HG02973 (cell line): ENCODE data around the gene CASTOR1.
"Not testable (repeated sequence)": the region's sequence is repeated elsewhere in the genome, so short reads cannot be mapped to it uniquely, and the experiment has no call there.

Source experiments
- ATAC-seq: cut with Tn5 transposase; IDR thresholded peaks from one replicate; pipeline ENCODE4 v1.9.1; 2021; ENCODE audit warnings: moderate library complexity; ENCODE audit not compliant: unreplicated experiment

The CASTOR1 gene

GRCh38 chr22:30289141-30289979, at the start of gene CASTOR1:
Gene CASTOR1 (minus strand): TSS chr22:30289505. CDS start chr22:30289497, 8 bp downstream.
- peak; percentile 53 for ATAC-seq

GRCh38 chr22:30338802-30339201, 49.5 kb upstream of the CASTOR1 start:
- ATAC-seq, result no peak

- not testable (repeated sequence) for ATAC-seq
Measured at GRCh38 chr22:30338341-30338740, 49.0 kb upstream of the CASTOR1 start.

- no peak for ATAC-seq
Measured at GRCh38 chr22:30337461-30337778, 48.1 kb upstream of the CASTOR1 start.

GRCh38 chr22:30336752-30337460, 47.6 kb upstream of the CASTOR1 start:
- no peak for ATAC-seq

GRCh38 chr22:30335236-30335635, 45.9 kb upstream of the CASTOR1 start:
- no peak for ATAC-seq

- no peak for ATAC-seq
Measured at GRCh38 chr22:30334646-30335045, 45.3 kb upstream of the CASTOR1 start.

GRCh38 chr22:30333707-30334087, 44.4 kb upstream of the CASTOR1 start:
- no peak for ATAC-seq

- no peak for ATAC-seq
Measured at GRCh38 chr22:30332994-30333706, 43.8 kb upstream of the CASTOR1 start.

GRCh38 chr22:30332551-30332950, 43.2 kb upstream of the CASTOR1 start:
- ATAC-seq, result no peak

- no peak for ATAC-seq
Measured at GRCh38 chr22:30328466-30329049, 39.3 kb upstream of the CASTOR1 start.

GRCh38 chr22:30327864-30328345, 38.6 kb upstream of the CASTOR1 start:
- ATAC-seq, result no peak

- ATAC-seq, result peak; percentile 69
Measured at GRCh38 chr22:30326706-30327362, 37.5 kb upstream of the CASTOR1 start, which contains the start of gene TBC1D10A. Gene TBC1D10A (minus strand): TSS chr22:30326941. CDS start chr22:30326881, 60 bp downstream.

- ATAC-seq, result peak; percentile 21
Measured at GRCh38 chr22:30326255-30326705, 37.0 kb upstream of the CASTOR1 start.

- ATAC-seq, result no peak
Measured at GRCh38 chr22:30325724-30326254, 36.5 kb upstream of the CASTOR1 start.

GRCh38 chr22:30325065-30325720, 35.9 kb upstream of the CASTOR1 start:
- no peak for ATAC-seq

GRCh38 chr22:30324014-30324730, 34.9 kb upstream of the CASTOR1 start:
- ATAC-seq, result no peak

- no peak for ATAC-seq
Measured at GRCh38 chr22:30323246-30323645, 33.9 kb upstream of the CASTOR1 start.

GRCh38 chr22:30321461-30321860, 32.2 kb upstream of the CASTOR1 start:
- no peak for ATAC-seq
